H1 (cell line): ENCODE data around the gene RNF125. TPM values are rescaled to one million over a fixed set of nuclear protein-coding genes. Genes with fewer than 3 reads are reported as not detected.

Source experiments
- CTCF ChIA-PET: fragments of 300-600 bp; sonication (Branson Sonifier 250); formaldehyde crosslinking; loops from one replicate; lab custom pipeline; 2021; ENCODE audit not compliant: partially characterized antibody; lab: Charles Lee
- POLR2A ChIA-PET: fragments of 300-600 bp; sonication (Branson Sonifier 250); formaldehyde crosslinking; loops from one replicate; lab custom pipeline; 2021; ENCODE audit warnings: inconsistent platforms; ENCODE audit not compliant: partially characterized antibody; lab: Charles Lee
- DNase-seq, 2 experiments: peaks; one replicate each; pipeline versions ENCODE4 v3.0.0 to v3.0.0-alpha.2; 2010 to 2022; ENCODE audit warnings: low spot score in 2 of 2, low read depth in 1 of 2, mixed read lengths in 1 of 2
- FAIRE-seq: peaks from 2 replicates; lab custom pipeline; 2011; peaks lifted over from hg19 to GRCh38; lab: Jason Lieb, UNC
- H2AFZ ChIP-seq: 2 replicates; pipeline ENCODE4 v1.8.1; 2012; ENCODE audit warnings: low read length, inconsistent platforms
- H2AK5ac ChIP-seq: 2 replicates; pipeline ENCODE4 v1.6.1; 2013; ENCODE audit warnings: low read depth, low read length
- H2BK120ac ChIP-seq: replicated peaks from 2 replicates; pipeline ENCODE3; 2013; ENCODE audit warnings: low read depth, low read length, inconsistent platforms
- H2BK12ac ChIP-seq: 2 replicates; pipeline ENCODE4 v1.6.1; 2013; ENCODE audit warnings: low read depth, low read length
- H2BK15ac ChIP-seq: 2 replicates; pipeline ENCODE4 v1.6.1; 2013; ENCODE audit warnings: low read length
- H2BK20ac ChIP-seq: 2 replicates; pipeline ENCODE4 v1.6.1; 2013; ENCODE audit warnings: low read length
- H2BK5ac ChIP-seq: 2 replicates; pipeline ENCODE4 v1.6.1; 2013; ENCODE audit warnings: low read depth, low read length
- H3K14ac ChIP-seq: 2 replicates; pipeline ENCODE4 v1.6.1; 2013; ENCODE audit warnings: inconsistent platforms; ENCODE audit not compliant: insufficient read length
- H3K18ac ChIP-seq: 2 replicates; pipeline ENCODE4 v1.6.1; 2013; ENCODE audit warnings: low read length; ENCODE audit errors: extremely low read depth
- H3K23ac ChIP-seq: 2 replicates; pipeline ENCODE4 v1.6.1; 2013; ENCODE audit warnings: inconsistent platforms; ENCODE audit not compliant: insufficient read length
- H3K23me2 ChIP-seq: 2 replicates; pipeline ENCODE4 v1.6.1; 2013; ENCODE audit warnings: low read depth, low read length
- H3K27ac ChIP-seq: 2 replicates; pipeline ENCODE4 v1.6.1; 2011; ENCODE audit warnings: low read depth, low read length, inconsistent platforms
- H3K27me3 ChIP-seq, 4 experiments: replicated peaks in 1 of 4; 1 replicate in 1 of 4; 2 replicates in 3 of 4; pipeline versions ENCODE4 v1.6.1 to v1.8.1; 2011 to 2013; ENCODE audit warnings: low read length in 3 of 4, mild to moderate bottlenecking in 3 of 4, inconsistent platforms in 2 of 4, mixed read lengths in 2 of 4, moderate library complexity in 1 of 4; ENCODE audit not compliant: control insufficient read depth in 3 of 4, insufficient read depth in 3 of 4; ENCODE audit errors: extremely low read depth in 1 of 4
- H3K36me3 ChIP-seq, 4 experiments: 2 replicates each; pipeline versions ENCODE4 v1.6.1 to v1.8.1; 2011 to 2013; ENCODE audit warnings: mild to moderate bottlenecking in 4 of 4, low read length in 3 of 4, moderate library complexity in 2 of 4, control low read depth in 1 of 4, inconsistent platforms in 1 of 4; ENCODE audit not compliant: insufficient read depth in 4 of 4, control insufficient read depth in 2 of 4
- H3K4ac ChIP-seq: replicated peaks from 2 replicates; pipeline ENCODE3; 2013; ENCODE audit warnings: low read length, low read depth, mixed read lengths, inconsistent platforms; ENCODE audit not compliant: insufficient read length
- H3K4me1 ChIP-seq, 4 experiments: replicated peaks in 1 of 4; 1 replicate in 1 of 4; 2 replicates in 3 of 4; pipeline versions ENCODE4 v1.6.1 to v1.8.1; 2011 to 2013; ENCODE audit warnings: low read length in 3 of 4, inconsistent platforms in 2 of 4, mixed read lengths in 1 of 4; ENCODE audit not compliant: insufficient read depth in 4 of 4, control insufficient read depth in 3 of 4
- H3K4me2 ChIP-seq, 2 experiments: 2 replicates each; pipeline versions ENCODE4 v1.6.1 to v1.8.1; 2011 to 2013; ENCODE audit warnings: low read depth in 2 of 2, low read length in 2 of 2, control low read depth in 1 of 2, inconsistent platforms in 1 of 2, mild to moderate bottlenecking in 1 of 2; ENCODE audit not compliant: insufficient read depth in 1 of 2
- H3K4me3 ChIP-seq, 4 experiments: fragments of 200-600, 300-600 bp in 1 of 4; sonication (generic), shearing (Covaris generic), sonication (Bioruptor Twin) in 1 of 4; 2 replicates each; pipeline versions ENCODE4 v1.5.1 to v1.8.1; 2011 to 2016; ENCODE audit warnings: low read length in 4 of 4, low read depth in 3 of 4, control low read depth in 2 of 4, inconsistent platforms in 2 of 4, mild to moderate bottlenecking in 2 of 4, mixed read lengths in 1 of 4, moderate library complexity in 1 of 4; ENCODE audit not compliant: insufficient read depth in 2 of 4; ENCODE audit errors: extremely low read depth in 1 of 4
- H3K56ac ChIP-seq: replicated peaks from 2 replicates; pipeline ENCODE3; 2013; ENCODE audit warnings: low read depth, mild to moderate bottlenecking, mixed read lengths, low read length, inconsistent platforms; ENCODE audit not compliant: insufficient read length
- H3K79me1 ChIP-seq: 2 replicates; pipeline ENCODE4 v1.6.1; 2013; ENCODE audit warnings: low read depth, low read length, control low read depth
- H3K79me2 ChIP-seq, 2 experiments: 2 replicates each; pipeline versions ENCODE4 v1.6.1 to v1.8.1; 2012 to 2013; ENCODE audit warnings: low read length in 2 of 2, mild to moderate bottlenecking in 2 of 2, inconsistent platforms in 1 of 2; ENCODE audit not compliant: insufficient read depth in 2 of 2, control insufficient read depth in 1 of 2
- H3K9ac ChIP-seq, 4 experiments: replicated peaks in 1 of 4; 1 replicate in 1 of 4; 2 replicates in 3 of 4; pipeline versions ENCODE4 v1.6.1 to v1.8.1; 2011 to 2013; ENCODE audit warnings: low read depth in 3 of 4, low read length in 3 of 4, control low read depth in 2 of 4, mild to moderate bottlenecking in 2 of 4, moderate library complexity in 2 of 4, inconsistent platforms in 1 of 4; ENCODE audit errors: extremely low read depth in 1 of 4
- H3K9me3 ChIP-seq, 2 experiments: 2 replicates each; pipeline versions ENCODE4 v1.6.1 to v1.8.1; 2012 to 2013; ENCODE audit warnings: mild to moderate bottlenecking in 2 of 2, moderate library complexity in 2 of 2, control low read depth in 1 of 2, inconsistent platforms in 1 of 2, low read depth in 1 of 2, low read length in 1 of 2, mixed read lengths in 1 of 2; ENCODE audit not compliant: insufficient read depth in 2 of 2
- H4K20me1 ChIP-seq, 2 experiments: replicated peaks in 1 of 2; 2 replicates each; pipeline versions ENCODE3 to v1.8.1; 2011 to 2013; ENCODE audit warnings: inconsistent platforms in 2 of 2, low read length in 2 of 2, mild to moderate bottlenecking in 1 of 2; ENCODE audit not compliant: insufficient read depth in 2 of 2, control insufficient read depth in 1 of 2
- H4K5ac ChIP-seq: 2 replicates; pipeline ENCODE4 v1.6.1; 2013; ENCODE audit warnings: low read length, low read depth, mixed read lengths, inconsistent platforms; ENCODE audit not compliant: insufficient read length
- H4K8ac ChIP-seq: 2 replicates; pipeline ENCODE4 v1.8.0; 2013; ENCODE audit warnings: mild to moderate bottlenecking, moderate library complexity, low read length, inconsistent platforms; ENCODE audit not compliant: insufficient read depth; ENCODE audit errors: extremely low read depth
- H4K91ac ChIP-seq: replicated peaks from 2 replicates; pipeline ENCODE3; 2013; ENCODE audit warnings: low read length, mixed read lengths, inconsistent platforms; ENCODE audit not compliant: insufficient read length
- CHD1 ChIP-seq: IDR thresholded peaks from 2 replicates; pipeline ENCODE4 v1.6.1; 2012; ENCODE audit warnings: low read depth, low read length, improper control_type of control experiment
- KDM5A ChIP-seq: fragments of 200-600 bp; IDR thresholded peaks from 2 replicates; pipeline ENCODE4 v1.7.1; 2012; ENCODE audit warnings: mild to moderate bottlenecking, low read length, inconsistent platforms, mixed read lengths
- MAFK ChIP-seq: IDR thresholded peaks from 2 replicates; pipeline ENCODE4 v1.6.1; 2012; ENCODE audit warnings: low read depth, mild to moderate bottlenecking, improper control_type of control experiment, low read length
- RBBP5 ChIP-seq: IDR thresholded peaks from 2 replicates; pipeline ENCODE4 v1.7.1; 2012; ENCODE audit warnings: low read depth, mild to moderate bottlenecking, inconsistent platforms, low read length, moderate library complexity, borderline replicate concordance
- RNF2 ChIP-seq: fragments of 200-900, 300-1000 bp; sonication (generic); IDR thresholded peaks from 2 replicates; pipeline ENCODE4 v1.7.1; 2016; ENCODE audit warnings: borderline replicate concordance, low read depth, mild to moderate bottlenecking, antibody characterized with exemption, low read length; ENCODE audit not compliant: poor library complexity, severe bottlenecking; ENCODE audit errors: missing control alignments
- SIN3A ChIP-seq, 2 experiments: IDR thresholded peaks in 1 of 2; conservative IDR thresholded peaks in 1 of 2; 2 replicates each; pipeline ENCODE4 v1.6.1; 2011 to 2012; ENCODE audit warnings: low read length in 2 of 2, improper control_type of control experiment in 1 of 2, low read depth in 1 of 2, mild to moderate bottlenecking in 1 of 2
- TBP ChIP-seq: IDR thresholded peaks from 2 replicates; pipeline ENCODE4 v1.6.1; 2011; ENCODE audit warnings: low read depth, low read length, improper control_type of control experiment
- WGBS, 2 experiments: shearing (Covaris generic) in 1 of 2; methylation state at CpG; one replicate each; pipeline versions ENCODE4 v1.1.6 to v1.1.7; 2013 to 2015; ENCODE audit warnings: low lambda C conversion rate in 2 of 2, mixed read lengths in 2 of 2, inconsistent platforms in 1 of 2, low coverage in 1 of 2, missing lambda C conversion rate in 1 of 2; ENCODE audit not compliant: insufficient replicate concordance in 2 of 2, insufficient coverage in 1 of 2, insufficient read length in 1 of 2; ENCODE audit errors: extremely low coverage in 1 of 2, missing lambda C conversion rate in 1 of 2; 5-methylcytosine and 5-hydroxymethylcytosine counted together
- polyA plus RNA-seq, 7 experiments: library from polyadenylated mRNA; depleted of rRNA in 3 of 7; stranded (reverse) in 5 of 7; unstranded in 2 of 7; fragments of >200 nt in 5 of 7; fragments of 200-250 nt in 2 of 7; gene quantifications; 1 replicate in 5 of 7; 2 replicates in 1 of 7; 4 replicates in 1 of 7; pipeline versions ENCODE4 v1.2.1 to v1.2.3, GENCODE V29; 2011 to 2013; ENCODE audit warnings: missing spikeins in 2 of 7, mixed read lengths in 2 of 7
- total RNA-seq: library from RNA; stranded (reverse); fragmentation: NEBNext Ultra II Directional; extraction: Animal tissue kit (Norgen Biotek cat#: 25700); gene quantifications from 2 replicates; pipeline ENCODE4 v1.2.1, GENCODE V29; 2021
- TF ChIP-seq, protein P1 (sequence below), 3 experiments: IDR thresholded peaks; 1 replicate in 2 of 3; 2 replicates in 1 of 3; pipeline versions ENCODE4 v1.5.1 to v1.6.1; 2011; ENCODE audit warnings: low read length in 3 of 3, mild to moderate bottlenecking in 3 of 3, inconsistent platforms in 2 of 3, low read depth in 1 of 3, moderate library complexity in 1 of 3; ENCODE audit not compliant: insufficient read depth in 1 of 3; ENCODE audit errors: control extremely low read depth in 1 of 3

The RNF125 gene
- total and polyA plus RNA-seq, 2 of the 8 experiments (the other 6 are each of a cell fraction or from before 2014, with no cell fraction given) = 14.3 to 15.2 TPM

DNA sequence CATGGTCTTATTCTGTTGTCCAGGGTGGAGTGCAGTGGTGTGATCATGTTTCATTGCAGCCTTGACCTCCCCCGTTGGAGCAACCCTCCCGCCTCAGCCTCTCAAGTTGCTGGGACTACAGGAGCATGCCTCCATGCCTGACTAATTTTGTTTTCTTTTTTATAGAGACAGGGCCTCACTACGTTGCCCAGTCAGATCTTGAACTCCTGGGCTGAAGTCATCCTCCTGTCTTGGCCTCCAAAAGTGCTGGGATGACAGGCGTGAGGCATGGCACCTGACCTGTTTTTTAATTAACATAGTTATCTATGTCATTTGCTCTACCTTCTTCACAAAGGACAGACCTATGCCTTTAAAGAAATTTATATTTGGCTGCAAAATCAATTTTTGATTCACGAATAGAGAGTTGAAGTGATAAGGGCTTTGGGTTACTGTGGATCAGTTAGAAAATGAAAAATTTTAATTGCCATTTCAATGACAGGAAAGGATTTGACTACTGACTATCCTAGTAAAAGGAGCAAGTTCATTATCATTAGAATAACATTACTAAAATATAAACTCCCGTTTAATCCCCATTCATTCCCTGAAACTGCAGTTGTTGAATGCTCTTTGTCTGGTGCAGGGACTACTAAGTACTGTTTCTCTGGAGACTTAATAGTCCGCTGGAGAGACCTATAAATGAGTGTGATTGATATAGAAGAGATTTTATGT, 76.7 kb downstream of the RNF125 start:
- Histone ChIP-seq H3K27me3 (no peaks in the 10 kb centered on the region), H3K4me2 (no peak overlapping the region; a peak in 2 of 4 replicates), H3K23me2 (peaks cover 5% of the 10 kb centered on the region; the same call in 1 of the 2 replicates), H3K4me3 (no peak overlapping the region), H2BK120ac (no peak overlapping the region), H2BK15ac (no peak overlapping the region), H4K20me1 (peaks cover 6 to 11% of the 10 kb centered on the region in 2 experiments), H3K79me1 (peaks cover 8% of the 10 kb centered on the region), H3K9ac (no peak overlapping the region; a peak in 1 of 7 replicates), H3K14ac (no peak overlapping the region), H3K4me1 (peaks cover 0 to 3% (median 3%) of the 10 kb centered on the region in 4 experiments; a peak in 3 of 7 replicates), H2AK5ac (no peak overlapping the region), H3K36me3 (peaks cover 0 to 10% (median 0%) of the 10 kb centered on the region in 4 experiments; a peak in 1 of 8 replicates), H3K27ac (no peak overlapping the region), H3K18ac (no peak overlapping the region), H3K9me3 (no peaks in the 10 kb centered on the region), H2AFZ (no peak overlapping the region), H2BK12ac (no peak overlapping the region), H3K4ac (no peak overlapping the region), H3K56ac (no peak overlapping the region), H4K5ac (no peak overlapping the region), H3K23ac (no peak overlapping the region), H2BK20ac (no peak overlapping the region), H4K8ac (no peak overlapping the region), H4K91ac (no peak overlapping the region), H3K79me2 (peaks cover 23 to 70% of the 10 kb centered on the region in 2 experiments), H2BK5ac (no peak overlapping the region)
- FAIRE-seq = no peak
- ChIA-PET POLR2A (interaction anchor here (0.6 to 1.5 kb wide), 4 partner anchors 10 to 189 kb away, joined by 4 to 10 read pairs (median 4); no protein-coding TSS in a partner anchor), CTCF (interaction anchor here (1.3 kb wide), 1 partner anchor 118 kb away, joined by 3 read pairs; no protein-coding TSS in a partner anchor)
- WGBS, 2 experiments = 88% methylated on average over 7 of the region's 7 CpGs; no CpG with 5 or more reads in 1 of the 2 experiments
- no peak for DNase-seq
- no peak for TF ChIP-seq TBP
- no peak for TF ChIP-seq RNF2
- TF ChIP-seq CHD1 = no peak
- TF ChIP-seq RBBP5 = no peak
- no peak for TF ChIP-seq SIN3A (conservative IDR thresholded peaks at IDR 0.05 in 1 of 2, IDR thresholded peaks at IDR 0.05 in 1 of 2; ENCODE audit: low read depth in 1 of 2, low read length in 2 of 2)
- TF ChIP-seq, protein P1, sequence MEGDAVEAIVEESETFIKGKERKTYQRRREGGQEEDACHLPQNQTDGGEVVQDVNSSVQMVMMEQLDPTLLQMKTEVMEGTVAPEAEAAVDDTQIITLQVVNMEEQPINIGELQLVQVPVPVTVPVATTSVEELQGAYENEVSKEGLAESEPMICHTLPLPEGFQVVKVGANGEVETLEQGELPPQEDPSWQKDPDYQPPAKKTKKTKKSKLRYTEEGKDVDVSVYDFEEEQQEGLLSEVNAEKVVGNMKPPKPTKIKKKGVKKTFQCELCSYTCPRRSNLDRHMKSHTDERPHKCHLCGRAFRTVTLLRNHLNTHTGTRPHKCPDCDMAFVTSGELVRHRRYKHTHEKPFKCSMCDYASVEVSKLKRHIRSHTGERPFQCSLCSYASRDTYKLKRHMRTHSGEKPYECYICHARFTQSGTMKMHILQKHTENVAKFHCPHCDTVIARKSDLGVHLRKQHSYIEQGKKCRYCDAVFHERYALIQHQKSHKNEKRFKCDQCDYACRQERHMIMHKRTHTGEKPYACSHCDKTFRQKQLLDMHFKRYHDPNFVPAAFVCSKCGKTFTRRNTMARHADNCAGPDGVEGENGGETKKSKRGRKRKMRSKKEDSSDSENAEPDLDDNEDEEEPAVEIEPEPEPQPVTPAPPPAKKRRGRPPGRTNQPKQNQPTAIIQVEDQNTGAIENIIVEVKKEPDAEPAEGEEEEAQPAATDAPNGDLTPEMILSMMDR (IDR thresholded peaks at IDR 0.05; ENCODE audit: control extremely low read depth in 1 of 3, insufficient read depth in 1 of 3, low read depth in 1 of 3, low read length in 3 of 3) = no peak
- no peak for TF ChIP-seq MAFK
- TF ChIP-seq KDM5A = no peak
